Measurements from ENCODE around the gene CLECL1. TPM values are rescaled to one million over a fixed set of nuclear protein-coding genes. Genes with fewer than 3 reads are reported as not detected.
"Not testable (repeated sequence)": the region's sequence is repeated elsewhere in the genome, so short reads cannot be mapped to it uniquely, and the experiment has no call there.

CLECL1 gene
- total RNA-seq, 1 donor from 2014 or later: 0.76 TPM

DNA sequence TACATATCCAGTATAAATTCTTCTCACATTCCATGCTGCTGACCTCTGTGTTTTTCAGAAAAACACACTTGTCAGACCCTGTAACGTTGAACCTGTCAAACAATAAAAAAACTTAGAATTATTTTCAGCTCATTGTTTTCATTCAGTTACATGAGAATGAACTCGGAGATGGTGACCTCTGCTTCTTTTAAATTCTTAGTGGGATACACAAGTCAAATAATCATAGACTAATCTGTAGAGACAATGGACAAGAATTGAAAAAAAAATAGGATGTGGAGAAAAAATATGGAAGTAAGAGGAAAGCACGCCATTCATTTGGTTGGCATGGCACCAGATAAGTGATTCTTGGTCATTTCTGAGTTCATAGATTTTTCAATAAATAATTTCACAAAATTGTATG, 20.6 kb upstream of the CLECL1 start:
- ATAC-seq (no peak), DNase-seq (ENCODE audit: missing footprints) (no peak)
- intact Hi-C loops (cut with DNase I): loop anchor here (5.0 to 10.0 kb wide), 2 partner anchors 389 to 811 kb away; no protein-coding TSS in a partner anchor

DNA sequence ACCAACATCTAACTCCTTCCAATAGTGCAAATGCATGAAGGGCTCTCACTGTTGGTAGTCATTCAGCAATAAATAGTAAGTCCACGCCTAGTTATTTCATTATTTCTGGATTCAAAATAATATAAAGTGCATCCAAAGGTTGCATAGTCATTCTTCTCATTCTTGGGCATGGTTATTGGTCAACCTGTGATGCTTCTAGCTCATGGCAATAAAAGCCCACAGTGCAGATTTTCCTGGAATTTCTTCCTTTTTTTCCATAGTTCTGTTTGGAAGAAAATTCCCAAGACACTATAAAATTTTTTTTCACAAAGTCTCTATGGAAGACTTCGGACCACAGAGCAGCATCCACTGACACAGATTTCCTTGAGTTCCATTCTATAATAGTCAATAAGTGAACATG, 20.2 kb upstream of the CLECL1 start:
- no peak for ATAC-seq
- intact Hi-C loops (cut with DNase I): loop anchor here (5.0 to 10.0 kb wide), 2 partner anchors 389 to 812 kb away; no protein-coding TSS in a partner anchor
- no peak for DNase-seq (ENCODE audit: missing footprints)

DNA sequence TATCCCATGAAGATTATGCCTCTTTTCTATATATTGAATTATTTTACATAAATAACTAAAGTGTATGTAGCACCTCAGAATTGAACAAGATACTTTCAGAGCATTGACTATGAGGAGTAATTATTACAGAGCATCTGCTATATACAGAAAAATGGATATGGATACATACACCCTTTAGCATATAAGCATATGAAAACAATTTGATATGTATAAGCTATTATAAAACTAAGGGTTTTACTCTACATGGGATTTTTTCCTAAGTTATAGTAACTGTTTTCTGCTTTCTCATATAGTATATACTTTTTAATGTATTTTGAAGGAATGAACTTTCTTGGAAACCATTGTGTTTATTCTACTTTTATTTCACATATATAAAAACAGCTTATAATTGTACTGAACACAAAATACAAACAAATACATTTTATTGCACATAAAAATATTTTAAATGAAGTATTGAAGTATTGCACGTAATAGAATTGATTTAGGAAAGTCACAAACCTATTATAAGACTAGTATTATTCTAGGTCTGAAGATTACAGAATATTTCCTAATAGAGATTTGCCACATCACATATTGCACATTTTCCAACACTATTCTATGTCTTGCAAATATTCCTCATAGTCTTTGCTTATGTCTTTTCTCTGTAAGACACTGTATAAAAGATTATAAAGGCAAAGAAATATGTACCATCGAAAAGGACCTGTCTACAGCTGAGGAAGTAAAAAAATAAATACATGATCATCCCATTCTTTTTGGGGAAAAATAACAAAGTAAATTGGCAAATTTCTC, 19.4 kb upstream of the CLECL1 start:
- DNase-seq (ENCODE audit: missing footprints) (no peak), ATAC-seq (no peak)
- intact Hi-C loops (cut with DNase I): loop anchor here (5.0 to 10.0 kb wide), 2 partner anchors 390 to 812 kb away; no protein-coding TSS in a partner anchor

DNA sequence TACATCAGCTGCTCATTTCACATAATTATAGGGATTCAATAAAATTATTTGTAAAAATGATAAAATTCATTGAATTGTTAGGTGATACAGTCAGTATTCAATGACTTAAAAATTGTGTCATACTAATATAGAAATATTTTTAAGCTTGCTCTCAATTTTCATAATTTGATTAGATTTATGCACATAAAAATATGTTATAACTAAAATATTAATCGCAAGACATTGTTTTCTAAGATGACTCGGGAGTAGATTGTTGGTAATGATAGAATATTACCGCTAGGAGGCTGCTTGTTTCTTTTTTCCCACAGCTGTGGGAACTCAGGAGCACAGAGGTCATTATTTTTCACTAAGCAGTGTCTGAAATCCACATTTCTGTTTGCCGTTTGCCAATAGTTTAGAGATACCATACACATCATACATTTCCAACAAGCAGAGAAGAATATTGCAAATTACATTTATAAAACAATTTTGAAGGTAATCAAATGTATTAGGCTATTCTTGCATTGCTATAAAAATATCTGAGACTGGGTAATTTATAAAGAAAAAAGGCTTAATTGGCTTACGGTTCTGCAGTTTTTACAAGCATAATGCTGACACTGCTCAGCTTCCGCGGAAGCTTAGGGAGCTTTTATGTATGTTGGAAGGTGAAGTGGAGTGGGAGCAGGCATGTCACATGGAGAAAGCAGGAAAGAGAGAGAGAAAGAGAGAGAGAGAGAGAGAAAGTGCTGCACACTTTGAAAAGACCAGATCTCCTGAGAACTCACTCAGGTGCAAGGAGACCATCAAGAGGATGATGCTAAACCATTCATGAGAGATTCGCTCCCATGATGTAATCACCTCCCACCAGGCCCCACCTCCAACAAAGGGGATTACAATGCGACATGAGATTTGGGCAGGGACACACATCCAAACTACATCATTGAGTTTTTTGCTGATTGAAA, 18.6 kb upstream of the CLECL1 start:
- intact Hi-C loops (cut with DNase I): loop anchor here (2.0 to 10.0 kb wide), 3 partner anchors 173 to 813 kb away; no protein-coding TSS in a partner anchor
- ATAC-seq (peak; percentile 71), DNase-seq (ENCODE audit: missing footprints) (no peak)

DNA sequence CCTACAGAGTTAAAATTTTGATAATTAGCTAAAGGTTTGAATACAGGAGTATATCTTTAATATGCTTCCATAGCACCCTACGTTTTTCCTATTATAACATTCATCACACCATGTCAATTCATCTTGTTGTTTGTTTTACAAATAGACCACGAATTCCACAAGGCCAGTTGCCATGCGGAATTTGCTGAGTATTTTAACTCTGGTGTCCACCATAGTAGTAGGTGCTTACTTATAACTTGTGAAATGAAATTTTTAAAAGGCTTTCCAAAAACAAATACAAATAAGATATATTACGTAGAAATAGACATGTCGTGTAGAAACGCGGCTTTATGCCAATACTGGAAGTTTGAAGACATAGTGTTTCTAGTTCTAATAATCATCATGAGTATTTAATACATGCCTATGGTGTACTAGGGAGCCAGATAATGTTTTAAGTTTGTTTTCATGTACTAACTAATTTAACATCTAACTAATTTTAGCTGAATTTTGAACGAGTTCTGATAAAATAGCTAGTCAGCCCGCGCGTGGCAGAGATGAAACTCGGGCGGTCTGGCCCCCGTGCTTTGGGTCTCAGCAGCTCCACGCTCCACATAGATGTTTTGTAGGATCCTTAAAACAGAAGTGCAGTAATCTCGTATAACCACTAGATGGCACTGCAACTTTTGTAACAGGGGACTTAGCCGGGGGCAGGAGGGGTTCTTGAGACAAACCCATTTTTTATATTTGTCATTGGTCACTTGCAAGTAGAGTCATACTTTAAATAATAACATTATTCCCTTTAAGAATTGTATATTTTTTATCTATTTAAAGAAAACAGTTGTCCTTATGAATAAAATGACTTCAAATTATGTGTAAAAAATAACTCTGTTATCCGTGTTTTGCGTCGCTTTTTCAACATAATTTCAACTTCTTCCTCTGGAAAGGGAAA, 17.6 kb upstream of the CLECL1 start:
- ATAC-seq (peak; percentile 84), DNase-seq (ENCODE audit: missing footprints) (peak; percentile 53)
- intact Hi-C loops (cut with DNase I): loop anchor here (2.0 to 10.0 kb wide), 3 partner anchors 174 to 814 kb away; no protein-coding TSS in a partner anchor

DNA sequence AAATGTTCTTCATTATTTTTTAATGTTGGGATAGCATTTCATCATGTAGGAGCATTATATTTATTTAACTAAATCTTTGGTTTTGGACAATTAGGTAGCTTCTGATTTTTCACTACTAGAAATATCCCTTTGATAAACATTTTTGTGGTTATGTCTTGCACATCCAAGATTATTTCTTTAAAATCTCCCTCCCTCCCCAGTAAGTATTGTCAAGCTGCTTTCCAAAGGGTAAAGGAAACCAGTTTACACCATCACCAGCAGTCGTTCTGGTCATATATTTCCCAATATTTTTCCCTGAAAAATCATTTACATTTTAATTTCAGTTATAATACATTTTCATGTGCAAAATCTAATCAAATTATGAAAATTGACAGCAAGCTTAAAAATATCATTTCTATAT, 16.7 kb upstream of the CLECL1 start:
- intact Hi-C loops (cut with DNase I): loop anchor here (2.0 to 10.0 kb wide), 5 partner anchors 48 to 815 kb away; no protein-coding TSS in a partner anchor
- no peak for ATAC-seq
- no peak for DNase-seq (ENCODE audit: missing footprints)

DNA sequence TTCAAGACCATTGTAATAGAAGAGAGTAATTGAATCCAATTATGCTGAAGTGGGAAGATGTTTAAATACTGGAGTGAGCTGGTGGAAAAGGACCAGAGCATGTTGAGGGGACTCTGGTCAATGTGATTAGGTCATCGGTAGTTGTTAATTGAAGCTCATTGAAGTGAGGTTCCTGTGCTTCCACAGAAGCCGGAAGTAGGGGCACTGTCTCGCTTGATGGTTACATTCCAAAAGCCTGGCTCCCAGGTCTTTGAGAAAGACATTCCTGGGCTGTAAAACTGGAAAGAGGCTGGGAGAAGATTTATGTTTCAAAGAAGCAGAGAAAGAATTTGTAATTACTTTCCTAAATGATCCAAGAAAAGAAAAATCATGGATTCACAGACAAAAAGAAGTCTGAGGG, 12.3 kb upstream of the CLECL1 start:
- intact Hi-C loops (cut with DNase I): loop anchor here (5.0 kb wide), 2 partner anchors 52 to 447 kb away; no protein-coding TSS in a partner anchor
- ATAC-seq: no peak
- no peak for DNase-seq (ENCODE audit: missing footprints)

DNA sequence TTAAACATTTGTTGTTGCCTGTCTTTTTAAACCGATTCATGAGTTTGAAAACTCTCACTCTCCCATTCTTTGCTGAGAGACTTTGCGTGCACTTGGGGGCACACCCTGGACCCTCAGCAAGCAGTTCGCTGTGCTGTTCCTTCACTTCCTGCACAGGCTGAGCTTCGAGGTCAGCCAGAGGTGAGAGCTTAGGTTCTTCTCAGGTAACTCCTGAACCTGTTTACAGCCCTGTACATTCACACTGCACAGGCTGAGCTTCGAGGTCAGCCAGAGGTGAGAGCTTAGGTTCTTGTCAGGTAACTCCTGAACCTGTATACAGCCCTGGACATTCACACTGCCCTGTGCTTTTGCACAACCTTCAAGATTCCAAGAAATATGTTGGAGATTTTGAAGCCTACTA, 9.8 kb upstream of the CLECL1 start:
- no peak for ATAC-seq
- intact Hi-C loops (cut with DNase I): no loop called here
- DNase-seq (ENCODE audit: missing footprints): no peak

DNA sequence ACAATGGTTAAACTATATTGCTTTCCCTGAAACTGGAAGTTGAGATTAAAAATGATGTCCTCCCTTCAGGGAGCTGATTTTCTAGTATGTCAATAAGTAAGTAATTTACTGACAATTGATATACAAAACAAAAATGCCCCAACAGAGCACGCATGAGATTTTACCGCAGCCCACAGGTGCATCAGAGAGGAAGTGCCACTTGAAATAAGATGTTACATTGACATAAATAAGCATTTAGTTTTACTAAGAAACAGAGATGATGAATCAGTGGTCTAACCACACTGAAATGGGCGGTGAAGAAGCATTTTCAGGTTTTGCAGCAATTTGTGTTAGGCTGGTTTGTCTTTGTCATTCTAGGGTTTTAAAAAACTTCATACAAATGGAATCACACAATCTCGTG, 8.8 kb upstream of the CLECL1 start:
- ATAC-seq: no peak
- intact Hi-C loops (cut with DNase I): no loop called here
- DNase-seq (ENCODE audit: missing footprints): no peak

DNA sequence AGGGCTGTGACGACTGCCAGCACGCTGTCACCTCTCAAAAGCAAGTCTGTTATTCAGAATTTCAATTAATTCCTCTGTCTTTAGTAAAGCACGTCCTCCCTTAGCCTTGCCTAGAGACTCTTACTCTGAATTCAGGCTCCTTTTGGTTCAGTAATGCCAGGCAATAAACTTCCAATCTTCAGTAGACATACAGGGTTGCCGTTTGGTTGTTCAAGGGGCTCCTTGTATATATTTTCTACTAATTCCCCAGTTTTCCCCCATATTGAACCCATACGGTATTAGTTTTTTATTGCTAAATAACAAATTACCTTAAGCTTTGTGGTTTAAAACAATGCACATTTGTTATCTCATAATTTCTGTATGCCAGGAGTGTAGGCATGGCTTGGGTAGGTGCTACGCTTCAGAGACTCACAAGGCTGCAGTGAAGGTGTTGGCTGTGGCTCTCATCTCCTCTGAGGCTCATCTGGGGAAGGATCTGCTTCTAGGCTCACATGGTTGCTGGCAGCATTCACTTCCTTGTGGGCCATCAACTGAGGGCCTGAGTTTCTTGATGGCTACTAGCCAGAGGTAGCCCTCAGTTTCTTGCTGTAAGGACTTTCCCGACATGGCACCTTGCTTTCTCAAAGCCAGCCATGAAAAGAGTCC, 7.3 kb upstream of the CLECL1 start:
- DNase-seq (ENCODE audit: missing footprints) (no peak), ATAC-seq (no peak)
- intact Hi-C loops (cut with DNase I): no loop called here

DNA sequence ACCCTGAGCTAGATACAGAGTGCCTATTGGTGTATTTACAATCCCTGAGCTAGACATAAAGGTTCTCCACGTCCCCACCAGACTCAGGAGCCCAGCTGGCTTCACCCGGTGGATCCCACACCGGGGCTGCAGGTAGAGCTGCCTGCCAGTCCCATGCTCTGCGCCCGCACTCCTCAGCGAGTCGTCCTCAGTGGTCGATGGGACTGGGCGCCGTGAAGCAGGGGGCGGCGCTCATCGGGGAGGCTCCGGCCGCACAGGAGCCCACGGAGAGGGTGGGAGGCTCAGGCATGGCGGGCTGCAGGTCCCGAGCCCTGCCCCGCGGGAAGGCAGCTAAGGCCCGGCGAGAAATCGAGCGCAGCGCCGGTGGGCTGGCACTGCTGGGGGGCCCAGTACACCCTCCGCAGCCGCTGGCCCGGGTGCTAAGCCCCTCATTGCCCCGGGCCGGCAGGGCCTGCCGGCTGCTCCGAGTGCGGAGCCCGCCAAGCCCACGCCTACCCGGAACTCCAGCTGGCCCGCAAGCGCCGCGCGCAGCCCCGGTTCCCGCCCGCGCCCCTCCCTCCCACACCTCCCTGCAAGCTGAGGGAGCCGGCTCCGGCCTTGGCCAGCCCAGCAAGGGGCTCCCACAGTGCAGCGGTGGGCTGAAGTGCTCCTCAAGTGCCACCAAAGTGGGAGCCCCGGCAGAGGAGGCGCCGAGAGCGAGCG, 6.7 kb upstream of the CLECL1 start:
- intact Hi-C loops (cut with DNase I); DNase-seq (ENCODE audit: missing footprints); ATAC-seq: not testable (repeated sequence)

DNA sequence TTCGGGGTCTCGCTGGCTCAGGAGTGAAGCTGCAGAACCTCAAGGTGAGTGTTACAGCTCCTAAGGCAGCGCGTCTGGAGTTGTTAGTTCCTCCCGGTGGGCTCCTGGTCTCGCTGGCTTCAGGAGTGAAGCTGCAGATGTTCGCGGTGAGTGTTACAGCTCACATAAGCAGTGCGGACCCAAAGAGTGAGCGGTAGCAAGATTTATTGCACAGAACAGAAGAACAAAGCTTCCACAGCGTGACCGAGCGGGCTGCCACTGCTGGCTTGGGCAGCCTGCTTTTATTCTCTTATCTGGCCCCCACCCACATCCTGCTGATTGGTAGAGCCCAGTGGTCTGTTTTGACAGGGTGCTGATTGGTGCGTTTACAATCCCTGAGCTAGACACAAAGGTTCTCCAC, 6.0 kb upstream of the CLECL1 start:
- DNase-seq (ENCODE audit: missing footprints); intact Hi-C loops (cut with DNase I); ATAC-seq: not testable (repeated sequence)

DNA sequence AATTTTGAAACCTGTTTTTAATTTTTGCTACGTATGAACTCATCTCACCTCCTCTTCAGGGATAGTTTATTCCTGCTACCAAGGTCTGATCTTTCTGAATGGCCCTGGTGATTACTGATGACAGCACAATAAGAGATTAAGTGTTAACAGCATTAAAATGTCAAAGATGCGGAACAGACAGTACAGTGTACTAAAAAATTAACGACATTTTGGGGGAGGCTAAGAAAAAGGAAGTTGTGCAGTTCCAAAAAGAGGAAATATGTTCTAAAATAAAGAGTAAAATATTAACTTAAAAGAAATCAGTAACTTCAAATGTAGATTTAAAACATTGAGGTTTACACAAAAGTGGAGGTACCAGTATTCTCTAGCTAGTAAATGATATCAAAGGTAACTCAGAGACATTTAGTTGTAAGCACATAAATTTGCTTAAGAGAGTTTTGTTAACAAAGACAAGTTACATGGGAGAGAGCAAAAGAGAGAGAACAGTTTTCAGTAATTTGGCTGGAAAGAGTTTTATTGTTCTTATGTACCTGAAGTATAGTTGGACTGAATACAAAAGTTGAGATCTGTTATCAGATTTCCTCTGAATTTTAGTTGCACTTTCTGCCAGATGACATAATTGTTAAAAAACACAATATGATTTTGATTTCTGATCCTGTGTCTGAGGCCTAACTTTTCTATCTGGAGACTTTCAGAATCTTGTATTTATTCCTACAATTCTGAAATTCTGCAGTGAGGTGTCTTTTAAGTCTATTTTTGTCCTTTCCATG, 4.2 kb upstream of the CLECL1 start:
- peak; percentile 42 for ATAC-seq
- no peak for DNase-seq (ENCODE audit: missing footprints)
- intact Hi-C loops (cut with DNase I): no loop called here

DNA sequence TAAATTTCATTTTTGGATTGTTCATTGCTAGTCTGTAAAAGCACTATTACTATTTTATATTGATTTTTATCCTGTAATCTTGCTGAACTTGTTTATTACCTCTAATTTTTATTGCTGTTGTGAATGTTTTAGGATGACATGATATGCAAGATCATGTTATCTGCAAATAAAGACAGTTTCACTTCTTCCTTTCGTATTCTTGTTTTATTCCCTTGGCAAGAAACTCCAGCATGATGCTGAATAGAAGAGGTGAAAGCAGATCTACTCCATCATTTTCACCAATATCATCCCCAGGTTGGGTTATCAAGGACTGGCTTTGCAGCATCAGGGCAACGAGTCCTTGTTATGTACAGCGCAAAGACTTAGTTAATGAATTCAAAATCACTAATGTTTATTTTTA, 2.7 kb upstream of the CLECL1 start:
- DNase-seq (ENCODE audit: missing footprints) (no peak), ATAC-seq (no peak)
- intact Hi-C loops (cut with DNase I): no loop called here

DNA sequence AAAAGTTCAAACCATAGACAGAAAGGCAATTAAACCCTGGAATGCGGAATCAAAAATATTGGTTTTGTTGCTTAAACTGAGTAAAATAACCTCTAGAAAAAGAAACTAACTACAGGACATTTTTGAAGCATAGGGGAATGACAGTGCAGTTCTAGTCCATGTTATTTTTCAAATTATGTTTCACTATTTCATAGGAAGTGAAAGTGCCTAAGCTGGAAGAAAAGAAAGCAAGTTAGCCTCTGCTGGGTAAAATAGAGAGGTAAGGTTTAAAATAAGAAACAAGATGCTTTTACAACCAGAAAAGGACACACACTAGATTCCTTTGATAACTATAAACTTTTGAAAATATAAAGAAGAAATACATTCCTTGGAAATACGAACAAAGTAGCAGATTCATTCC, 1.1 kb downstream of the CLECL1 start:
- no peak for ATAC-seq
- no peak for DNase-seq (ENCODE audit: missing footprints)
- intact Hi-C loops (cut with DNase I): no loop called here

DNA sequence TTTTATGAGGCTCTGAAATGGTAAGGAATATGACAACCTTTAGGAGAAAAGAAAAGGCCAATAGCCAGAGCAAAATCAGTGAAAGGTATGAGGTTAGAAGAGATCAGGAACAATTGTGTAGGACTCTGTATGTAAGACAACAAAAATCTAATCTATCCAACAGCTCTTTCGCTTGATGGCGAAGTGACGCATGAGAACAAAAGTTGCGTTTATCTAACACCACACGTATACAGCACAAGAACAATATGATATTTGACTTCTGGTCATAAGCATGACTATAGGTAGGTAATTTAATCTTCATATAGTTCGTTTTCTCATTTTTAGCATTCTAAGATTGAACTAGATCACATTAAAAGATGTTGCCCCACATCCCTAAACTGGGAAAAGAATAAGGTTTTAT, 1.5 kb downstream of the CLECL1 start:
- no peak for ATAC-seq
- intact Hi-C loops (cut with DNase I): no loop called here
- no peak for DNase-seq (ENCODE audit: missing footprints)

DNA sequence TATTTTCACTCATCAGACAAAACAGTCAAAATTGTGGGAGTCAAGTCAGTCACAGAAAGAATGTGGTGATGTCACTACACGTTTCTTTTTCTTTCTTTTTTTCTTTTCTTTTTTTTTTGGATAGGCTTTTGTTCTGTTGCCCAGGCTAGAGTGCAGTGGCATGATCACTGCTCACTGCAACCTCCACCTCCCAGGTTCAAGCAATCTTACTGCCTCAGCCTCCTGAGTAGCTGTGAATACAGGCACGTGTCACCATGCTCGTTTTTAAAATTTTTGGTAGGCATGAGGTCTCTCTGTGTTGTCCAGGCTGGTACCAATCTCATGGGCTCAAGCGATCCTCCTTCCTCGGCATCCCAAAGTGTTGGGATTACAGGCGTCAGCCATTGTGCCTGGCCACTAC, 2.3 kb downstream of the CLECL1 start:
- intact Hi-C loops (cut with DNase I): no loop called here
- ATAC-seq: no peak

More for the DNA sequence above, 2.3 kb downstream of the CLECL1 start:
- DNase-seq (ENCODE audit: missing footprints): no peak

All from Right ventricle myocardium inferior (tissue), 1 donor.